Common myeloid progenitor, CD34-positive (primary cell): Measurements from ENCODE around the gene SNX21.
A peak's percentile ranks its signal among the peaks of the same experiment; 100 is the strongest.
"Not testable (repeated sequence)": the region's sequence is repeated elsewhere in the genome, so short reads cannot be mapped to it uniquely, and the experiment has no call there.

Experiments used
- CTCF ChIA-PET: fragments of 350-600 bp; sonication (Branson Sonifier 250); formaldehyde crosslinking; loops from one replicate; lab custom pipeline; 2021; ENCODE audit warnings: antibody characterized with exemption; lab: Charles Lee
- POLR2A ChIA-PET: fragments of 350-600 bp; sonication (Branson Sonifier 250); formaldehyde crosslinking; loops from one replicate; lab custom pipeline; 2021; ENCODE audit warnings: antibody characterized with exemption; lab: Charles Lee
- DNase-seq, 3 donors: peaks; one replicate each; pipeline versions ENCODE4 v3.0.0 to v3.0.0-alpha.2; 2013
- H3K27ac ChIP-seq, 2 experiments: 1 replicate in 1 of 2; 2 replicates in 1 of 2; pipeline ENCODE4 v1.7.0; 2013; ENCODE audit warnings: inconsistent platforms in 2 of 2, low read length in 2 of 2, mild to moderate bottlenecking in 2 of 2, low read depth in 1 of 2, moderate library complexity in 1 of 2; ENCODE audit not compliant: severe bottlenecking in 2 of 2, insufficient read depth in 1 of 2, poor library complexity in 1 of 2
- H3K27me3 ChIP-seq, 5 experiments: replicated peaks in 2 of 5; 1 replicate in 3 of 5; 2 replicates in 2 of 5; pipeline versions ENCODE4 v1.6.1 to v1.7.0; 2013; ENCODE audit warnings: low read length in 4 of 5, mild to moderate bottlenecking in 2 of 5, moderate library complexity in 2 of 5, inconsistent platforms in 1 of 5; ENCODE audit not compliant: insufficient read depth in 5 of 5, control insufficient read depth in 4 of 5
- H3K36me3 ChIP-seq, 4 experiments: 1 replicate in 2 of 4; 2 replicates in 2 of 4; pipeline versions ENCODE4 v1.6.1 to v1.7.0; 2013; ENCODE audit warnings: low read length in 3 of 4, control low read depth in 1 of 4, mild to moderate bottlenecking in 1 of 4; ENCODE audit not compliant: control insufficient read depth in 4 of 4, insufficient read depth in 4 of 4
- H3K4me1 ChIP-seq, 4 experiments: 1 replicate in 3 of 4; 2 replicates in 1 of 4; pipeline versions ENCODE4 v1.6.1 to v1.7.1; 2013; ENCODE audit warnings: low read length in 3 of 4, mild to moderate bottlenecking in 3 of 4, control low read depth in 1 of 4, inconsistent platforms in 1 of 4, moderate library complexity in 1 of 4; ENCODE audit not compliant: control insufficient read depth in 4 of 4, insufficient read depth in 4 of 4; ENCODE audit errors: control extremely low read depth in 1 of 4
- H3K4me3 ChIP-seq, 7 experiments: 1 replicate in 4 of 7; 2 replicates in 3 of 7; pipeline versions ENCODE4 v1.5.1 to v1.7.0; 2013; ENCODE audit warnings: mild to moderate bottlenecking in 7 of 7, low read length in 6 of 7, moderate library complexity in 6 of 7, inconsistent platforms in 2 of 7, low read depth in 2 of 7, control low read depth in 1 of 7; ENCODE audit not compliant: insufficient read depth in 4 of 7, control insufficient read depth in 1 of 7; ENCODE audit errors: extremely low read depth in 1 of 7
- H3K9me3 ChIP-seq, 5 experiments: 1 replicate in 4 of 5; 2 replicates in 1 of 5; pipeline versions ENCODE4 v1.6.1 to v1.7.1; 2013; ENCODE audit warnings: low read length in 4 of 5, mild to moderate bottlenecking in 2 of 5, inconsistent platforms in 1 of 5, low read depth in 1 of 5, moderate library complexity in 1 of 5; ENCODE audit not compliant: control insufficient read depth in 4 of 5, insufficient read depth in 2 of 5; ENCODE audit errors: control extremely low read depth in 1 of 5
- WGBS: methylation state at CpG from one replicate; pipeline ENCODE4 v1.1.5; 2013; ENCODE audit not compliant: insufficient coverage; 5-methylcytosine and 5-hydroxymethylcytosine counted together

SNX21 gene

DNA sequence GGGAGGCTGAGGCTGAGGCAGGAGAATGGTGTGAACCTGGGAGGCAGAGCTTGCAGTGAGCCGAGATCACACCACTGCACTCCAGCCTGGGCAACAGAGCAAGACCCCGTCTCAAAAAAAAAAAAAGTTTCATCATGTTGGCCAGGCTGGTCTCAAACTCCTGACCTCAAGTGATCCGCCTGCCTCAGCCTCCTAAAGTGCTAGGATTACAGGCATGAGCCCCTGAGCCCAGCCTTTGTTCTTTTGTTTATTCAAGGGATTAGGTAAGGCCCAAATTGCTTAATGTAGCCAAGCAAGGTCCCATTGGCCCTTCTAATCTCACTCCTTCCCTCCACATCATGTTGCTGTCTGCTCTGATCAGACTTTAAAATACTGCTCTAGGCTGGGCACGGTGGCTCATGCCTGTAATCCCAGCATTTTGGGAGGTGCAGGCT, 3.9 kb upstream of the SNX21 start:
- POLR2A ChIA-PET = interaction anchor here (0.6 kb wide), 1 partner anchor 129 kb away, joined by 3 read pairs; no protein-coding TSS in a partner anchor
- H3K36me3 ChIP-seq, H3K4me3 ChIP-seq, H3K27ac ChIP-seq, DNase-seq, H3K9me3 ChIP-seq, H3K27me3 ChIP-seq, CTCF ChIA-PET: not testable (repeated sequence)
- WGBS = 97% methylated on average over 4 of the region's 4 CpGs
- peaks cover 3 to 25% (median 18%) of the 10 kb centered on the region in 4 experiments for H3K4me1 ChIP-seq

DNA sequence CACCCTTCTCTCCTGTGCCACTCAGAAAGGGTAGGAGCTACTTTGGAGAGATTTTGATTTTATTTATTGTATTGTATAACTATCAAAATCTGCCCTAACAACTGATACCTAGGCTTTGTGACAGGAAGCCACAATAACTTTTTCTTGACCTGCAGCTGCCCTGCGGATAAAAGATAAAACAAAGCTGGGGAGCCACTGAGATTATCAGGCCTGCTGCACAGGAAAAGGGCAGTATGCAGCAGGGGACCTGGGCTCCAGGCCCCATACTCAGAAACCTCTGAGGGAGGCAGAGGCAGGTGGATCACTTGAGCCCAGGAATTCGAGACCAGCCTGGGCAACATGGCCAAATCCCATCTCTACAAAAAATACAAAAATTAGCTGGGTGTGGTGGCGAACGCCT, 980 bp upstream of the SNX21 start:
- Histone ChIP-seq H3K9me3 (no peaks in the 10 kb centered on the region), H3K36me3 (peaks cover 0 to 2% (median 0%) of the 10 kb centered on the region in 4 experiments), H3K4me3 (peak overlapping the region in 1 of 7 experiments; percentile 81), H3K27me3 (peaks cover 0 to 3% (median 0%) of the 10 kb centered on the region in 5 experiments), H3K27ac (no peak overlapping the region), H3K4me1 (peaks cover 3 to 38% (median 22%) of the 10 kb centered on the region in 4 experiments)
- POLR2A ChIA-PET = no interaction called here
- CTCF ChIA-PET = interaction anchor here (0.9 to 2.5 kb wide), 3 partner anchors 11 to 137 kb away, joined by 3 to 9 read pairs (median 3); no protein-coding TSS in a partner anchor
- 70% methylated on average over 3 of the region's 4 CpGs for WGBS
- no peak for DNase-seq

DNA sequence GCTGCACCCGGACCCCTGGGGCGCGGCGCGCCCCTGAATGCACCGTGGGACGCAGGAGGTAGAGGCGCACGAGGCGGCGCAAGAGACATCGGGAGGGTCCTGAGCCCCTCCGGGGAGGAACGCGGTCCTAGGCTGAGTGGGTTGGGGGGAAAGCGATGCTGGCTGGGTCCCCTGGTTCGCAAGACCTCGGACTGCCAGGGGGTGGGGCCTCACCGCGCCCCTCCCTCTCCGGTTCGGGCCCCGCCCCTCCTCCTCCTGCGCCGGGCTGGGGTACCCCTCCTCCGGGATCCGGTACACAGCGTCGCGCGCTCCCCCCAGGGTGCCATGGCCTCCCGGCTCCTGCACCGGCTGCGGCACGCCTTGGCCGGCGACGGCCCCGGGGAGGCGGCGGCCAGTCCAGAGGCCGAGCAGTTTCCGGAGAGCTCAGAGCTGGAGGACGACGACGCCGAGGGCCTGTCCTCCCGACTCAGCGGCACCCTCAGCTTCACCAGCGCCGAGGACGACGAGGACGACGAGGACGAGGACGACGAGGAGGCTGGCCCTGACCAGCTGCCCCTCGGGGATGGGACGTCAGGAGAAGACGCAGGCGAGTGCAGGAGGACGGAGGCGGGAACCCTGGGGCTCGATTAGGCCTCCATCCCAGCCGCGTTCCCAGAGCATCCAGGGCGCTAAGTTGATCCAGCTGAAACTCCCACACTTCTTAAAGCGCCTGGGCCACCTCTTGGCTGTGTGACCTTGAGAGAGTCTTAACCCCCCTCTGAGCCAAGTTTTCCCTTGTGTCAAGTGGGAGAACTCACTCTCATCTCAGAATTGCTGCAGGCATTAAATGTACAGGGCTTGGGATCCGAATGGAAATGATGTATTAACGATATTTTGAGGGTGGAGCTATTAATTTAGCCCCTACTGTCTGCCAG, 541 bp downstream of the SNX21 start:
- H3K27ac ChIP-seq = no peak overlapping the region
- H3K4me1 ChIP-seq = peaks cover 3 to 38% (median 22%) of the 10 kb centered on the region in 4 experiments
- ChIA-PET CTCF (interaction anchor here (1.4 to 2.5 kb wide), 2 partner anchors 10 to 12 kb away, joined by 4 to 9 read pairs; no protein-coding TSS in a partner anchor), POLR2A (interaction anchor here (0.6 kb wide), 1 partner anchor 166 kb away, joined by 3 read pairs; no protein-coding TSS in a partner anchor)
- WGBS = 13% methylated on average over 65 of the region's 71 CpGs
- H3K4me3 ChIP-seq = peak overlapping the region; percentile 56 to 81 (median 68)
- DNase-seq = peak; percentile 41 to 57 (median 56)
- peaks cover 0 to 3% (median 0%) of the 10 kb centered on the region in 5 experiments for H3K27me3 ChIP-seq
- no peaks in the 10 kb centered on the region for H3K9me3 ChIP-seq
- H3K36me3 ChIP-seq = peaks cover 0 to 2% (median 0%) of the 10 kb centered on the region in 4 experiments

GRCh38 chr20:45834797-45835161, 1.2 kb downstream of the SNX21 start:
- no peak for DNase-seq
- ChIA-PET CTCF (interaction anchor here (1.4 kb wide), 1 partner anchor 11 kb away, joined by 4 read pairs; no protein-coding TSS in a partner anchor), POLR2A (no interaction called here)
- Histone ChIP-seq H3K36me3 (peaks cover 0 to 2% (median 0%) of the 10 kb centered on the region in 4 experiments), H3K4me1 (peaks cover 3 to 38% (median 22%) of the 10 kb centered on the region in 4 experiments), H3K9me3 (no peaks in the 10 kb centered on the region), H3K27me3 (peaks cover 0 to 3% (median 0%) of the 10 kb centered on the region in 5 experiments), H3K4me3 (peak overlapping the region in 2 of 7 experiments; percentile 56 to 81), H3K27ac (no peak overlapping the region)
- 97% methylated on average over 14 of the region's 14 CpGs for WGBS

DNA sequence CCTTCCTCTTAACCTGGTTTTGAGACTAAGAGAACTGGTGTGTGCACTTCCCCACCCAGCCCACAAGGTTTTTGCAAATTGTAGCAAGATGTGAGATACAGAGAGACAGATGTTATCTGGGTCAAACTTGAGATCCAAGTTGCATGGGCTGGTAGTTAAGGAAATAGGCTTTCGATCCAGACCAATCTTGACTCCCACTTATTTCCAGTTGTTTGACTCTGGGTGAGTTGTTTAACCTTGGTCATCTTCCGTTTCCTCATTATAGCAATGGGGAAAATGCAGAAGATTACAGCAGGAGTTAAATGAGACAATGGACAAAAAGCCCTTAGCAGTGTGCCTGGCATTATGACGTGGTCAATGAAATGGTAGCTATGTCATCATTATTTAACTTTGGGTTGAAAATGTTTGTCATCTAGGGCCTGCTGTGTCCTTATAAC, 1.7 kb downstream of the SNX21 start:
- ChIA-PET CTCF (interaction anchor here (1.4 kb wide), 1 partner anchor 12 kb away, joined by 4 read pairs; no protein-coding TSS in a partner anchor), POLR2A (no interaction called here)
- DNase-seq = peak in 2 of 3 donors; percentile 50 to 59
- Histone ChIP-seq H3K27me3 (peaks cover 0 to 3% (median 0%) of the 10 kb centered on the region in 5 experiments), H3K9me3 (no peaks in the 10 kb centered on the region), H3K27ac (no peak overlapping the region), H3K36me3 (peaks cover 0 to 3% (median 0%) of the 10 kb centered on the region in 4 experiments), H3K4me1 (peaks cover 3 to 38% (median 22%) of the 10 kb centered on the region in 4 experiments), H3K4me3 (no peak overlapping the region)
- 83% methylated on average over 3 of the region's 3 CpGs for WGBS

- ChIA-PET CTCF (no interaction called here), POLR2A (no interaction called here)
- DNase-seq = no peak
- H3K4me1 ChIP-seq = peaks cover 3 to 38% (median 22%) of the 10 kb centered on the region in 4 experiments
- no peaks in the 10 kb centered on the region for H3K9me3 ChIP-seq
- no peak overlapping the region for H3K27ac ChIP-seq
- 100% methylated on average over 2 of the region's 5 CpGs for WGBS
- no peak overlapping the region for H3K4me3 ChIP-seq
- H3K36me3 ChIP-seq = peaks cover 0 to 8% (median 2%) of the 10 kb centered on the region in 4 experiments
- peaks cover 0 to 3% (median 0%) of the 10 kb centered on the region in 5 experiments for H3K27me3 ChIP-seq
Observed at GRCh38 chr20:45835825-45836224, 2.2 kb downstream of the SNX21 start.
